Keratinocyte (primary cell): ENCODE data around the gene MAP2K5. TPM values are rescaled to one million over a fixed set of nuclear protein-coding genes. Genes with fewer than 3 reads are reported as not detected.

Source experiments
- DNase-seq: peaks from one replicate; pipeline ENCODE4 v3.0.0-alpha.2; 2011; ENCODE audit warnings: low read depth, missing footprints, low spot score
- FAIRE-seq: peaks from 2 replicates; lab custom pipeline; 2011; peaks lifted over from hg19 to GRCh38; lab: Jason Lieb, UNC
- H2AFZ ChIP-seq: 2 replicates; pipeline ENCODE4 v1.6.0; 2012; ENCODE audit warnings: low read length, control low read depth, inconsistent platforms; ENCODE audit not compliant: control insufficient read depth
- H3K27ac ChIP-seq: 2 replicates; pipeline ENCODE4 v1.5.1; 2011; ENCODE audit warnings: low read length; ENCODE audit not compliant: control insufficient read depth, insufficient read depth
- H3K27me3 ChIP-seq: 3 replicates; pipeline ENCODE4 v1.6.0; 2011; ENCODE audit warnings: low read length; ENCODE audit not compliant: control insufficient read depth, insufficient read depth; ENCODE audit errors: extremely low read depth
- H3K36me3 ChIP-seq, 2 experiments: 2 replicates in 1 of 2; 3 replicates in 1 of 2; pipeline ENCODE4 v1.5.1; 2011; ENCODE audit warnings: low read length in 2 of 2, mild to moderate bottlenecking in 1 of 2; ENCODE audit not compliant: control insufficient read depth in 2 of 2, insufficient read depth in 2 of 2; ENCODE audit errors: extremely low read depth in 1 of 2
- H3K4me1 ChIP-seq: 3 replicates; pipeline ENCODE4 v1.5.1; 2011; ENCODE audit warnings: low read length; ENCODE audit not compliant: control insufficient read depth, insufficient read depth; ENCODE audit errors: extremely low read depth
- H3K4me2 ChIP-seq: 3 replicates; pipeline ENCODE4 v1.6.0; 2011; ENCODE audit warnings: low read depth, low read length; ENCODE audit not compliant: control insufficient read depth, insufficient read depth; ENCODE audit errors: extremely low read depth
- H3K4me3 ChIP-seq, 3 experiments: fragments of 200-600 bp in 1 of 3; sonication (generic) in 1 of 3; 2 replicates in 2 of 3; 3 replicates in 1 of 3; pipeline ENCODE4 v1.5.1; 2011 to 2016; ENCODE audit warnings: low read length in 3 of 3, mild to moderate bottlenecking in 3 of 3, control low read depth in 2 of 3, inconsistent platforms in 1 of 3, low read depth in 1 of 3, mixed read lengths in 1 of 3, mixed run types in 1 of 3, moderate library complexity in 1 of 3; ENCODE audit not compliant: control insufficient read depth in 2 of 3, insufficient read depth in 2 of 3; ENCODE audit errors: extremely low read depth in 1 of 3
- H3K79me2 ChIP-seq: 2 replicates; pipeline ENCODE4 v1.6.0; 2012; ENCODE audit warnings: low read length; ENCODE audit not compliant: control insufficient read depth, insufficient read depth
- H3K9ac ChIP-seq: 3 replicates; pipeline ENCODE4 v1.6.0; 2011; ENCODE audit warnings: low read length; ENCODE audit not compliant: control insufficient read depth, insufficient read depth; ENCODE audit errors: extremely low read depth
- H3K9me1 ChIP-seq: 3 replicates; pipeline ENCODE4 v1.6.0; 2011; ENCODE audit warnings: low read length; ENCODE audit not compliant: control insufficient read depth, insufficient read depth; ENCODE audit errors: extremely low read depth
- H3K9me3 ChIP-seq: 2 replicates; pipeline ENCODE4 v1.5.1; 2012; ENCODE audit warnings: low read depth, low read length; ENCODE audit not compliant: control insufficient read depth
- H4K20me1 ChIP-seq: 3 replicates; pipeline ENCODE4 v1.6.0; 2011; ENCODE audit warnings: low read length; ENCODE audit not compliant: control insufficient read depth, insufficient read depth; ENCODE audit errors: extremely low read depth
- EZH2 ChIP-seq: IDR thresholded peaks from one replicate; pipeline ENCODE4 v1.6.1; 2012; ENCODE audit warnings: inconsistent platforms, mild to moderate bottlenecking, low read length, moderate library complexity
- dilution Hi-C: fragments of 300-500 bp; cut with MboI; formaldehyde crosslinking; loops from one replicate; pipeline ENCODE4 v1.7.0; 2020; ENCODE audit warnings: low sequenced_read_pairs; ENCODE audit not compliant: extremely low pct_ligation_motif_present
- polyA plus RNA-seq, 5 experiments: library from polyadenylated mRNA; depleted of rRNA in 3 of 5; stranded (reverse) in 3 of 5; stranded (forward) in 1 of 5; unstranded in 1 of 5; fragments of >200 nt; gene quantifications; 1 replicate in 1 of 5; 2 replicates in 3 of 5; 3 replicates in 1 of 5; pipeline versions ENCODE4 v1.2.1 to v1.2.3, GENCODE V29; 2011 to 2012; ENCODE audit warnings: missing spikeins in 2 of 5, low read depth in 1 of 5, low replicate concordance in 1 of 5
- TF ChIP-seq, protein P1 (sequence below), 3 experiments: IDR thresholded peaks in 1 of 3; conservative IDR thresholded peaks in 1 of 3; optimal IDR thresholded peaks in 1 of 3; 2 replicates in 2 of 3; 3 replicates in 1 of 3; pipeline versions ENCODE3 to v1.5.1; 2011; ENCODE audit warnings: low read length in 3 of 3, mild to moderate bottlenecking in 3 of 3, moderate library complexity in 2 of 3, control low read depth in 1 of 3, inconsistent platforms in 1 of 3; ENCODE audit not compliant: insufficient read depth in 2 of 3; ENCODE audit errors: extremely low read depth in 1 of 3

Gene MAP2K5
- polyA plus RNA-seq, 1 donor (not counting 4 experiments of a cell fraction or from before 2014, with no cell fraction given): 3.6 TPM

GRCh38 chr15:67692573-67692972, 150.1 kb downstream of the MAP2K5 start:
- no peaks in the 10 kb centered on the region for H4K20me1 ChIP-seq
- FAIRE-seq (no peak), DNase-seq (no peak)
- no peak overlapping the region for H3K4me3 ChIP-seq
- no peaks in the 10 kb centered on the region for H3K27me3 ChIP-seq
- no peaks in the 10 kb centered on the region for H3K79me2 ChIP-seq
- H3K9me1 ChIP-seq: no peaks in the 10 kb centered on the region
- H3K27ac ChIP-seq: no peak overlapping the region
- no peaks in the 10 kb centered on the region for H3K9me3 ChIP-seq
- H3K4me1 ChIP-seq: no peaks in the 10 kb centered on the region
- H3K36me3 ChIP-seq: no peaks in the 10 kb centered on the region
- H3K9ac ChIP-seq: no peak overlapping the region
- dilution Hi-C loops: no loop called here
- H2AFZ ChIP-seq: no peak overlapping the region
- TF ChIP-seq EZH2: no peak
- H3K4me2 ChIP-seq: no peak overlapping the region

GRCh38 chr15:67696087-67696486, 153.6 kb downstream of the MAP2K5 start:
- no peak overlapping the region for H3K4me3 ChIP-seq
- H4K20me1 ChIP-seq: no peaks in the 10 kb centered on the region
- no peaks in the 10 kb centered on the region for H3K27me3 ChIP-seq
- no peaks in the 10 kb centered on the region for H3K9me1 ChIP-seq
- no peak for DNase-seq
- H3K4me1 ChIP-seq: no peaks in the 10 kb centered on the region
- TF ChIP-seq, protein P1, sequence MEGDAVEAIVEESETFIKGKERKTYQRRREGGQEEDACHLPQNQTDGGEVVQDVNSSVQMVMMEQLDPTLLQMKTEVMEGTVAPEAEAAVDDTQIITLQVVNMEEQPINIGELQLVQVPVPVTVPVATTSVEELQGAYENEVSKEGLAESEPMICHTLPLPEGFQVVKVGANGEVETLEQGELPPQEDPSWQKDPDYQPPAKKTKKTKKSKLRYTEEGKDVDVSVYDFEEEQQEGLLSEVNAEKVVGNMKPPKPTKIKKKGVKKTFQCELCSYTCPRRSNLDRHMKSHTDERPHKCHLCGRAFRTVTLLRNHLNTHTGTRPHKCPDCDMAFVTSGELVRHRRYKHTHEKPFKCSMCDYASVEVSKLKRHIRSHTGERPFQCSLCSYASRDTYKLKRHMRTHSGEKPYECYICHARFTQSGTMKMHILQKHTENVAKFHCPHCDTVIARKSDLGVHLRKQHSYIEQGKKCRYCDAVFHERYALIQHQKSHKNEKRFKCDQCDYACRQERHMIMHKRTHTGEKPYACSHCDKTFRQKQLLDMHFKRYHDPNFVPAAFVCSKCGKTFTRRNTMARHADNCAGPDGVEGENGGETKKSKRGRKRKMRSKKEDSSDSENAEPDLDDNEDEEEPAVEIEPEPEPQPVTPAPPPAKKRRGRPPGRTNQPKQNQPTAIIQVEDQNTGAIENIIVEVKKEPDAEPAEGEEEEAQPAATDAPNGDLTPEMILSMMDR (optimal IDR thresholded peaks at IDR 0.05 in 1 of 3, IDR thresholded peaks at IDR 0.05 in 1 of 3, conservative IDR thresholded peaks at IDR 0.05 in 1 of 3; ENCODE audit: extremely low read depth in 1 of 3, insufficient read depth in 2 of 3, low read length in 3 of 3): no peak
- TF ChIP-seq EZH2: no peak
- no peaks in the 10 kb centered on the region for H3K79me2 ChIP-seq
- no peak for FAIRE-seq
- no peak overlapping the region for H3K9ac ChIP-seq
- H3K9me3 ChIP-seq: no peaks in the 10 kb centered on the region
- no peak overlapping the region for H3K4me2 ChIP-seq
- no peaks in the 10 kb centered on the region for H3K36me3 ChIP-seq
- no peak overlapping the region for H2AFZ ChIP-seq
- no peak overlapping the region for H3K27ac ChIP-seq
- dilution Hi-C loops: no loop called here

GRCh38 chr15:67700023-67700422, 157.5 kb downstream of the MAP2K5 start:
- Histone ChIP-seq H3K4me3 (no peak overlapping the region), H3K36me3 (no peaks in the 10 kb centered on the region), H3K79me2 (no peaks in the 10 kb centered on the region), H3K9me1 (no peaks in the 10 kb centered on the region), H4K20me1 (no peaks in the 10 kb centered on the region), H3K9ac (no peak overlapping the region), H3K27ac (no peak overlapping the region), H3K27me3 (no peaks in the 10 kb centered on the region), H2AFZ (no peak overlapping the region), H3K4me1 (no peaks in the 10 kb centered on the region), H3K4me2 (no peak overlapping the region), H3K9me3 (no peaks in the 10 kb centered on the region)
- no peak for TF ChIP-seq EZH2
- TF ChIP-seq, protein P1 (optimal IDR thresholded peaks at IDR 0.05 in 1 of 3, IDR thresholded peaks at IDR 0.05 in 1 of 3, conservative IDR thresholded peaks at IDR 0.05 in 1 of 3; ENCODE audit: extremely low read depth in 1 of 3, insufficient read depth in 2 of 3, low read length in 3 of 3): no peak
- FAIRE-seq (no peak), DNase-seq (no peak)
- dilution Hi-C loops: no loop called here
